Liver (tissue), 9 donors: ENCODE results near the gene ANK3. TPM values are rescaled to one million over a fixed set of nuclear protein-coding genes. Genes with fewer than 3 reads are reported as not detected.

Experiments used
- DNase-seq: peaks from one replicate; pipeline ENCODE4 v3.0.0-alpha.2; 2017; ENCODE audit warnings: low spot score
- H3K27ac ChIP-seq, 2 donors: one replicate each; pipeline ENCODE4 v1.7.0; 2013; ENCODE audit warnings: inconsistent platforms in 2 of 2, low read length in 2 of 2, control low read depth in 1 of 2, low read depth in 1 of 2, mild to moderate bottlenecking in 1 of 2
- H3K27me3 ChIP-seq, 4 donors: one replicate each; pipeline versions ENCODE4 v1.6.1 to v1.7.0; 2013; ENCODE audit warnings: low read length in 3 of 4, inconsistent platforms in 1 of 4, mild to moderate bottlenecking in 1 of 4, moderate library complexity in 1 of 4; ENCODE audit not compliant: control insufficient read depth in 4 of 4, insufficient read depth in 4 of 4
- H3K36me3 ChIP-seq, 4 donors: one replicate each; pipeline versions ENCODE4 v1.6.1 to v1.7.0; 2013; ENCODE audit warnings: low read length in 3 of 4, mild to moderate bottlenecking in 3 of 4, low read depth in 1 of 4, moderate library complexity in 1 of 4; ENCODE audit not compliant: control insufficient read depth in 4 of 4, insufficient read depth in 3 of 4
- H3K4me1 ChIP-seq, 4 donors: one replicate each; pipeline versions ENCODE4 v1.6.1 to v1.7.0; 2013; ENCODE audit warnings: low read length in 3 of 4, mild to moderate bottlenecking in 3 of 4, moderate library complexity in 1 of 4; ENCODE audit not compliant: control insufficient read depth in 4 of 4, insufficient read depth in 4 of 4
- H3K4me3 ChIP-seq, 3 donors: one replicate each; pipeline versions ENCODE4 v1.6.1 to v1.7.0; 2013; ENCODE audit warnings: low read length in 3 of 3, control low read depth in 1 of 3, low read depth in 1 of 3, mild to moderate bottlenecking in 1 of 3
- H3K9ac ChIP-seq, 2 donors: one replicate each; pipeline ENCODE4 v1.7.0; 2013; ENCODE audit warnings: low read length in 2 of 2, mild to moderate bottlenecking in 2 of 2, moderate library complexity in 2 of 2, control low read depth in 1 of 2, low read depth in 1 of 2
- H3K9me3 ChIP-seq, 4 donors: one replicate each; pipeline versions ENCODE4 v1.6.1 to v1.7.0; 2013; ENCODE audit warnings: low read length in 3 of 4; ENCODE audit not compliant: control insufficient read depth in 4 of 4
- ATF3 ChIP-seq: IDR thresholded peaks from 2 replicates; pipeline ENCODE4 v1.6.1; 2016; ENCODE audit warnings: antibody characterized with exemption
- CTCF ChIP-seq: fragments of 150-350 bp; IDR thresholded peaks from 2 replicates; pipeline ENCODE4 v1.5.1; 2017; ENCODE audit warnings: improper control_type of control experiment, low read depth, low read length; ENCODE audit not compliant: missing input control
- EGR1 ChIP-seq, 2 donors: IDR thresholded peaks; 2 replicates each; pipeline ENCODE4 v1.6.1; 2016 to 2018; ENCODE audit warnings: antibody characterized with exemption in 2 of 2, low read depth in 2 of 2
- FOXA1 ChIP-seq: IDR thresholded peaks from 2 replicates; pipeline ENCODE4 v1.6.1; 2016; ENCODE audit warnings: antibody characterized with exemption
- FOXA2 ChIP-seq: IDR thresholded peaks from 2 replicates; pipeline ENCODE4 v1.6.1; 2016; ENCODE audit warnings: antibody characterized with exemption
- GABPA ChIP-seq, 2 donors: IDR thresholded peaks in 1 of 2; conservative IDR thresholded peaks in 1 of 2; 2 replicates each; pipeline ENCODE4 v1.6.1; 2016; ENCODE audit warnings: antibody characterized with exemption in 2 of 2, mild to moderate bottlenecking in 1 of 2, moderate library complexity in 1 of 2
- HNF4A ChIP-seq, 2 donors: conservative IDR thresholded peaks; 2 replicates each; pipeline ENCODE4 v1.6.1; 2016; ENCODE audit warnings: antibody characterized with exemption in 2 of 2, mild to moderate bottlenecking in 2 of 2
- HNF4G ChIP-seq: IDR thresholded peaks from 2 replicates; pipeline ENCODE4 v1.6.1; 2016; ENCODE audit warnings: antibody characterized with exemption
- JUND ChIP-seq, 2 donors: IDR thresholded peaks; 2 replicates each; pipeline ENCODE4 v1.6.1; 2016; ENCODE audit warnings: antibody characterized with exemption in 2 of 2
- NR2F2 ChIP-seq: IDR thresholded peaks from 2 replicates; pipeline ENCODE4 v1.6.1; 2016; ENCODE audit warnings: antibody characterized with exemption
- RAD21 ChIP-seq, 2 donors: IDR thresholded peaks; 2 replicates each; pipeline ENCODE4 v1.6.1; 2016; ENCODE audit warnings: antibody characterized with exemption in 2 of 2, mild to moderate bottlenecking in 2 of 2
- RXRA ChIP-seq, 2 donors: IDR thresholded peaks; 2 replicates each; pipeline ENCODE4 v1.6.1; 2017 to 2018; ENCODE audit warnings: antibody characterized with exemption in 2 of 2, mild to moderate bottlenecking in 1 of 2
- SP1 ChIP-seq: IDR thresholded peaks from 2 replicates; pipeline ENCODE4 v1.6.1; 2018; ENCODE audit warnings: antibody characterized with exemption, mild to moderate bottlenecking
- TAF1 ChIP-seq: conservative IDR thresholded peaks from 2 replicates; pipeline ENCODE4 v1.6.1; 2016; ENCODE audit warnings: antibody characterized with exemption, mild to moderate bottlenecking
- YY1 ChIP-seq: IDR thresholded peaks from 2 replicates; pipeline ENCODE4 v1.6.1; 2016; ENCODE audit warnings: antibody characterized with exemption, mild to moderate bottlenecking
- WGBS: extraction: QIAGEN DNeasy Blood & Tissue Kit; methylation state at CpG from one replicate; pipeline ENCODE4 v1.1.7; 2013; 5-methylcytosine and 5-hydroxymethylcytosine counted together
- polyA plus RNA-seq, 2 donors: library from polyadenylated mRNA; stranded (reverse) in 1 of 2; unstranded in 1 of 2; fragments of 200-250 nt in 1 of 2; fragments of >200 nt in 1 of 2; fragmentation: Nextera tagmentation in 1 of 2; extraction: Ambion mirVana in 1 of 2; gene quantifications; one replicate each; pipeline versions ENCODE4 v1.2.1 to v1.2.3, GENCODE V29; 2013 to 2015
- total RNA-seq, 2 donors: library from RNA; depleted of rRNA; stranded (reverse); fragments of >200 nt; gene quantifications; one replicate each; pipeline ENCODE4 v1.2.3, GENCODE V29; 2014
- TF ChIP-seq, protein P1 (sequence below): IDR thresholded peaks from 2 replicates; pipeline ENCODE4 v1.6.1; 2016; ENCODE audit warnings: antibody characterized with exemption, mild to moderate bottlenecking
- TF ChIP-seq, protein P2 (sequence below): IDR thresholded peaks from 2 replicates; pipeline ENCODE4 v1.6.1; 2016; ENCODE audit warnings: antibody characterized with exemption
- TF ChIP-seq, protein P3 (sequence below): IDR thresholded peaks from 2 replicates; pipeline ENCODE4 v1.6.1; 2016; ENCODE audit warnings: antibody characterized with exemption
- donor health status: healthy.
- donor health status: healthy.
- donor health status: healthy.
- donor health status: healthy.
- donor health status: healthy.

The ANK3 gene
- total and polyA plus RNA-seq, 4 donors: 5.7 to 30.0 (median 9.7) TPM

GRCh38 chr10:60369547-60369930, 20.1 kb downstream of the ANK3 start:
- H3K4me1 ChIP-seq: no peaks in the 10 kb centered on the region
- no peaks in the 10 kb centered on the region for H3K27me3 ChIP-seq
- no peak overlapping the region for H3K27ac ChIP-seq
- no peak overlapping the region for H3K9ac ChIP-seq
- TF ChIP-seq SP1: no peak
- DNase-seq: no peak
- 22% methylated on average over 2 of the region's 2 CpGs for WGBS
- H3K36me3 ChIP-seq: no peaks in the 10 kb centered on the region
- no peak overlapping the region for H3K4me3 ChIP-seq
- no peaks in the 10 kb centered on the region for H3K9me3 ChIP-seq

DNA sequence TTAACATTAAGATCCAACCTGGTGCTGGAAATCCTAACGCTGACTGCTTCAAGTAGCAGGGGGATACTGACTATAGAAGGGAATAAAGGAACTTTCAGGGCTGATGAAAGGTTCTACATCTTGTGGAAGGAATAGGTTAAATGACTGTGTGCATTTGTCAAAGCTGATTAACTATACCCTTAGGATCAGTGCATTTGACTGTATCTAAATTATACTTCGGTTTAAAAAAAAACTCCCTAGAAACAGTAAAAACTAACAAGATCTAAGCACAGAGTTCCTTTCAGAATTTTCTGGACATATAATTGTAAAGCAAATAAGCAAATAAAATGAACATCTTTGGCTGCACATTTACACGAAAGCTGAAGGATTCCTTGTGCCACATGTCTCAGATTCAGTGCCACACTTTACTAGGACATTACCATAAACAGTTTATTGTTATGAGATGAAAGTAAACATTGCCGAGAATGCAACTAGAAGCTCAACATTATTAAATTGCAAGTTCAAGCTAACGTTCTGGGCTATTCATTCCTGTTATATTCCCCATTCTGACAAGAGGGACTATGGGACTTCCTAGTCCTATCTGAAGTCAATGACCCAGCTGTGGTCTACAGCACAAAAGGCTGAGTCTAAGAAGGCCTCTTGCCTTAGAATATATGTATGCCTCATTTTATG, 20.7 kb downstream of the ANK3 start:
- H3K36me3 ChIP-seq: no peaks in the 10 kb centered on the region
- no peak for DNase-seq
- no peak overlapping the region for H3K4me3 ChIP-seq
- no peak overlapping the region for H3K9ac ChIP-seq
- TF ChIP-seq HNF4A (conservative IDR thresholded peaks at IDR 0.05): no peak
- no peak overlapping the region for H3K27ac ChIP-seq
- 67% methylated on average over 5 of the region's 5 CpGs for WGBS
- H3K4me1 ChIP-seq: no peaks in the 10 kb centered on the region
- H3K9me3 ChIP-seq: no peaks in the 10 kb centered on the region
- H3K27me3 ChIP-seq: no peaks in the 10 kb centered on the region

- H3K27ac ChIP-seq: no peak overlapping the region
- DNase-seq: no peak
- WGBS: 39% methylated on average over 1 of the region's 1 CpG
Measured at GRCh38 chr10:60367901-60368300, 21.8 kb downstream of the ANK3 start.

More at GRCh38 chr10:60367901-60368300, 21.8 kb downstream of the ANK3 start:
- no peaks in the 10 kb centered on the region for H3K27me3 ChIP-seq
- H3K4me1 ChIP-seq: no peaks in the 10 kb centered on the region
- no peaks in the 10 kb centered on the region for H3K36me3 ChIP-seq
- no peak overlapping the region for H3K4me3 ChIP-seq
- no peaks in the 10 kb centered on the region for H3K9me3 ChIP-seq
- no peak overlapping the region for H3K9ac ChIP-seq
- TF ChIP-seq, protein P1, sequence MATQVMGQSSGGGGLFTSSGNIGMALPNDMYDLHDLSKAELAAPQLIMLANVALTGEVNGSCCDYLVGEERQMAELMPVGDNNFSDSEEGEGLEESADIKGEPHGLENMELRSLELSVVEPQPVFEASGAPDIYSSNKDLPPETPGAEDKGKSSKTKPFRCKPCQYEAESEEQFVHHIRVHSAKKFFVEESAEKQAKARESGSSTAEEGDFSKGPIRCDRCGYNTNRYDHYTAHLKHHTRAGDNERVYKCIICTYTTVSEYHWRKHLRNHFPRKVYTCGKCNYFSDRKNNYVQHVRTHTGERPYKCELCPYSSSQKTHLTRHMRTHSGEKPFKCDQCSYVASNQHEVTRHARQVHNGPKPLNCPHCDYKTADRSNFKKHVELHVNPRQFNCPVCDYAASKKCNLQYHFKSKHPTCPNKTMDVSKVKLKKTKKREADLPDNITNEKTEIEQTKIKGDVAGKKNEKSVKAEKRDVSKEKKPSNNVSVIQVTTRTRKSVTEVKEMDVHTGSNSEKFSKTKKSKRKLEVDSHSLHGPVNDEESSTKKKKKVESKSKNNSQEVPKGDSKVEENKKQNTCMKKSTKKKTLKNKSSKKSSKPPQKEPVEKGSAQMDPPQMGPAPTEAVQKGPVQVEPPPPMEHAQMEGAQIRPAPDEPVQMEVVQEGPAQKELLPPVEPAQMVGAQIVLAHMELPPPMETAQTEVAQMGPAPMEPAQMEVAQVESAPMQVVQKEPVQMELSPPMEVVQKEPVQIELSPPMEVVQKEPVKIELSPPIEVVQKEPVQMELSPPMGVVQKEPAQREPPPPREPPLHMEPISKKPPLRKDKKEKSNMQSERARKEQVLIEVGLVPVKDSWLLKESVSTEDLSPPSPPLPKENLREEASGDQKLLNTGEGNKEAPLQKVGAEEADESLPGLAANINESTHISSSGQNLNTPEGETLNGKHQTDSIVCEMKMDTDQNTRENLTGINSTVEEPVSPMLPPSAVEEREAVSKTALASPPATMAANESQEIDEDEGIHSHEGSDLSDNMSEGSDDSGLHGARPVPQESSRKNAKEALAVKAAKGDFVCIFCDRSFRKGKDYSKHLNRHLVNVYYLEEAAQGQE: no peak
- TF ChIP-seq FOXA1 (no peak), YY1 (no peak), TAF1 (no peak), RXRA (IDR thresholded peaks at IDR 0.05) (no peak), HNF4A (conservative IDR thresholded peaks at IDR 0.05) (no peak), ATF3 (no peak), EGR1 (IDR thresholded peaks at IDR 0.05; ENCODE audit: low read depth in 2 of 2) (no peak), HNF4G (no peak), FOXA2 (no peak), JUND (IDR thresholded peaks at IDR 0.05) (no peak), SP1 (no peak), NR2F2 (no peak), GABPA (IDR thresholded peaks at IDR 0.05 in 1 of 2, conservative IDR thresholded peaks at IDR 0.05 in 1 of 2) (no peak), CTCF (no peak), RAD21 (IDR thresholded peaks at IDR 0.05) (no peak)
- TF ChIP-seq, protein P2, sequence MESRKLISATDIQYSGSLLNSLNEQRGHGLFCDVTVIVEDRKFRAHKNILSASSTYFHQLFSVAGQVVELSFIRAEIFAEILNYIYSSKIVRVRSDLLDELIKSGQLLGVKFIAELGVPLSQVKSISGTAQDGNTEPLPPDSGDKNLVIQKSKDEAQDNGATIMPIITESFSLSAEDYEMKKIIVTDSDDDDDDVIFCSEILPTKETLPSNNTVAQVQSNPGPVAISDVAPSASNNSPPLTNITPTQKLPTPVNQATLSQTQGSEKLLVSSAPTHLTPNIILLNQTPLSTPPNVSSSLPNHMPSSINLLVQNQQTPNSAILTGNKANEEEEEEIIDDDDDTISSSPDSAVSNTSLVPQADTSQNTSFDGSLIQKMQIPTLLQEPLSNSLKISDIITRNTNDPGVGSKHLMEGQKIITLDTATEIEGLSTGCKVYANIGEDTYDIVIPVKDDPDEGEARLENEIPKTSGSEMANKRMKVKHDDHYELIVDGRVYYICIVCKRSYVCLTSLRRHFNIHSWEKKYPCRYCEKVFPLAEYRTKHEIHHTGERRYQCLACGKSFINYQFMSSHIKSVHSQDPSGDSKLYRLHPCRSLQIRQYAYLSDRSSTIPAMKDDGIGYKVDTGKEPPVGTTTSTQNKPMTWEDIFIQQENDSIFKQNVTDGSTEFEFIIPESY: no peak
- TF ChIP-seq, protein P3, sequence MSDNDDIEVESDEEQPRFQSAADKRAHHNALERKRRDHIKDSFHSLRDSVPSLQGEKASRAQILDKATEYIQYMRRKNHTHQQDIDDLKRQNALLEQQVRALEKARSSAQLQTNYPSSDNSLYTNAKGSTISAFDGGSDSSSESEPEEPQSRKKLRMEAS: no peak
